HG02623 (cell line): Measurements from ENCODE around the gene PSTPIP1.

Experiments used
- ATAC-seq: cut with Tn5 transposase; IDR thresholded peaks from one replicate; pipeline ENCODE4 v1.9.1; 2021; ENCODE audit warnings: moderate library complexity; ENCODE audit not compliant: unreplicated experiment

The PSTPIP1 gene

GRCh38 chr15:77039217-77039533 lies 44.2 kb downstream of the PSTPIP1 start:
- ATAC-seq: no peak

GRCh38 chr15:77039848-77040247 lies 44.9 kb downstream of the PSTPIP1 start:
- no peak for ATAC-seq

- ATAC-seq: no peak
Observed at GRCh38 chr15:77040673-77041072, 45.7 kb downstream of the PSTPIP1 start.

GRCh38 chr15:77042245-77042919 lies 47.5 kb downstream of the PSTPIP1 start:
- no peak for ATAC-seq

- no peak for ATAC-seq
Observed at GRCh38 chr15:77042955-77043920, 48.3 kb downstream of the PSTPIP1 start.

GRCh38 chr15:77044228-77045042 lies 49.5 kb downstream of the PSTPIP1 start:
- ATAC-seq: no peak

GRCh38 chr15:77045985-77046384 lies 51.1 kb downstream of the PSTPIP1 start:
- no peak for ATAC-seq

- ATAC-seq: no peak
Observed at GRCh38 chr15:77046704-77047412, 51.9 kb downstream of the PSTPIP1 start.

GRCh38 chr15:77048135-77048876 lies 53.4 kb downstream of the PSTPIP1 start:
- no peak for ATAC-seq

GRCh38 chr15:77052556-77052955 lies 57.6 kb downstream of the PSTPIP1 start:
- no peak for ATAC-seq

- ATAC-seq: no peak
Observed at GRCh38 chr15:77053709-77054108, 58.8 kb downstream of the PSTPIP1 start.

- ATAC-seq: no peak
Observed at GRCh38 chr15:77057072-77057471, 62.1 kb downstream of the PSTPIP1 start.

- ATAC-seq: no peak
Observed at GRCh38 chr15:77057685-77058084, 62.8 kb downstream of the PSTPIP1 start.

GRCh38 chr15:77058468-77058867 lies 63.5 kb downstream of the PSTPIP1 start:
- ATAC-seq: no peak

GRCh38 chr15:77059786-77060361 lies 64.9 kb downstream of the PSTPIP1 start:
- ATAC-seq: peak; percentile 64

- ATAC-seq: no peak
Observed at GRCh38 chr15:77060546-77060945, 65.6 kb downstream of the PSTPIP1 start.

GRCh38 chr15:77063249-77063648 lies 68.3 kb downstream of the PSTPIP1 start:
- no peak for ATAC-seq

GRCh38 chr15:77064063-77064462 lies 69.1 kb downstream of the PSTPIP1 start:
- no peak for ATAC-seq

GRCh38 chr15:77064539-77065308 lies 69.8 kb downstream of the PSTPIP1 start:
- no peak for ATAC-seq
